ENCODE measurements around the gene HPCAL1. TPM values are rescaled to one million over a fixed set of nuclear protein-coding genes. Genes with fewer than 3 reads are reported as not detected.

Gene HPCAL1
- total RNA-seq, 4 donors from 2014 or later, result 18.6 to 59.5 (median 37.1) TPM

GRCh38 chr2:10449838-10450691 lies 147.4 kb downstream of the HPCAL1 start:
- no peak for TF ChIP-seq CTCF (IDR thresholded peaks at IDR 0.05; ENCODE audit: low read depth)

- no peak for TF ChIP-seq CTCF (IDR thresholded peaks at IDR 0.05; ENCODE audit: low read depth)
These were observed 149.1 kb downstream of the HPCAL1 start for GRCh38 chr2:10451819-10452218.

- TF ChIP-seq CTCF (IDR thresholded peaks at IDR 0.05; ENCODE audit: low read depth), result no peak
These were observed 149.6 kb downstream of the HPCAL1 start for GRCh38 chr2:10452312-10452711.

- no peak for TF ChIP-seq CTCF (IDR thresholded peaks at IDR 0.05; ENCODE audit: low read depth)
These were observed 150.5 kb downstream of the HPCAL1 start for GRCh38 chr2:10452956-10453904.

- TF ChIP-seq CTCF (IDR thresholded peaks at IDR 0.05; ENCODE audit: low read depth), result no peak
These were observed 151.2 kb downstream of the HPCAL1 start for GRCh38 chr2:10453905-10454298.

GRCh38 chr2:10454505-10454904 lies 151.8 kb downstream of the HPCAL1 start:
- no peak for TF ChIP-seq CTCF (IDR thresholded peaks at IDR 0.05; ENCODE audit: low read depth)

All from subcutaneous adipose tissue (tissue), 4 donors.